ENCODE measurements around the gene XRN2.

Gene XRN2

DNA sequence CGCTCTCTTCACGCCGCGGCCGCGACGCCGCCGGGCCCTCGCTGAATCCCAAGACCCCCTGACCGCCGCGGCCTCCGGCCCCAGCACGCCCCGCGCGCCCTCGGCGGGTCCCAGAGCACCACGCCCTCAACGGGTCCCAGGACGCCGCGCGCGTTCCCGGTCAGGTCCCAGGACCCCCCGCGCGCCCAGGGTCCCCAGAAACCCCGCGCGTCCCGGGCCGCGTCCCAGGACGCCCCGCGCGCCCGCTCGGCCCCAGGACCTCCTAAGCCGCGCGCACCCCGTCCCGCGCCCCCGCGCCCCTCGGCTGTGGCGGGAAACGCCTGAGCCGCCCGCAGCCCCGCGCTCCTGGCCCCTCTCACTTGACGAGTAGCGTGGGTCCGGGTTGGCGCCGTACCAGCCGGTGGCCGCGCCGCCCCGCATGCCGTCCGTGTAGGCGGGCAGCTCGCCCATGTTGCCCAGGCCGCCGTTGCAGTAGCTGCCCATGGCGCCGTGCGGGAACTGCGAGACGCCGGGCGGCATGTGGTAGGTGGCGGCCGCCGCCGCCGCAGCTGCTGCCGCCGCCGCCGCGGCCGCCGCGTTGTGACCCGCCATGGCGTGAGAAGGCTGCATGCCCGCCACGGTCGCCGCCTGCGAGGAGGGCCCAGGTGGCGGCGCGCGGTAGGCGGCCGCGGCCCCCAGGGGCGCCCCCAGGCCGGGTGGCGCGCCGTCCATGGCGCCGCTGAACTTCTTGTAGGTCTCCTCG lies 93.6 kb downstream of the XRN2 start:
- Histone ChIP-seq H3K4me1 (no peaks in the 10 kb centered on the region), H3K36me3 (ENCODE audit: control insufficient read depth, insufficient read depth, low read length) (peaks cover 4% of the 10 kb centered on the region), H3K9me3 (ENCODE audit: control insufficient read depth, low read length) (no peaks in the 10 kb centered on the region), H3K27ac (no peak overlapping the region), H3K27me3 (ENCODE audit: control insufficient read depth, insufficient read depth, low read length) (peaks cover 13% of the 10 kb centered on the region), H3K4me3 (ENCODE audit: low read depth, low read length) (no peak overlapping the region), H3K4me2 (ENCODE audit: low read length) (no peak overlapping the region), H3K9ac (no peak overlapping the region), H3K79me2 (no peaks in the 10 kb centered on the region), H2AFZ (no peak overlapping the region)
- TF ChIP-seq, protein P1, sequence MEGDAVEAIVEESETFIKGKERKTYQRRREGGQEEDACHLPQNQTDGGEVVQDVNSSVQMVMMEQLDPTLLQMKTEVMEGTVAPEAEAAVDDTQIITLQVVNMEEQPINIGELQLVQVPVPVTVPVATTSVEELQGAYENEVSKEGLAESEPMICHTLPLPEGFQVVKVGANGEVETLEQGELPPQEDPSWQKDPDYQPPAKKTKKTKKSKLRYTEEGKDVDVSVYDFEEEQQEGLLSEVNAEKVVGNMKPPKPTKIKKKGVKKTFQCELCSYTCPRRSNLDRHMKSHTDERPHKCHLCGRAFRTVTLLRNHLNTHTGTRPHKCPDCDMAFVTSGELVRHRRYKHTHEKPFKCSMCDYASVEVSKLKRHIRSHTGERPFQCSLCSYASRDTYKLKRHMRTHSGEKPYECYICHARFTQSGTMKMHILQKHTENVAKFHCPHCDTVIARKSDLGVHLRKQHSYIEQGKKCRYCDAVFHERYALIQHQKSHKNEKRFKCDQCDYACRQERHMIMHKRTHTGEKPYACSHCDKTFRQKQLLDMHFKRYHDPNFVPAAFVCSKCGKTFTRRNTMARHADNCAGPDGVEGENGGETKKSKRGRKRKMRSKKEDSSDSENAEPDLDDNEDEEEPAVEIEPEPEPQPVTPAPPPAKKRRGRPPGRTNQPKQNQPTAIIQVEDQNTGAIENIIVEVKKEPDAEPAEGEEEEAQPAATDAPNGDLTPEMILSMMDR (IDR thresholded peaks at IDR 0.05) = no peak

DNA sequence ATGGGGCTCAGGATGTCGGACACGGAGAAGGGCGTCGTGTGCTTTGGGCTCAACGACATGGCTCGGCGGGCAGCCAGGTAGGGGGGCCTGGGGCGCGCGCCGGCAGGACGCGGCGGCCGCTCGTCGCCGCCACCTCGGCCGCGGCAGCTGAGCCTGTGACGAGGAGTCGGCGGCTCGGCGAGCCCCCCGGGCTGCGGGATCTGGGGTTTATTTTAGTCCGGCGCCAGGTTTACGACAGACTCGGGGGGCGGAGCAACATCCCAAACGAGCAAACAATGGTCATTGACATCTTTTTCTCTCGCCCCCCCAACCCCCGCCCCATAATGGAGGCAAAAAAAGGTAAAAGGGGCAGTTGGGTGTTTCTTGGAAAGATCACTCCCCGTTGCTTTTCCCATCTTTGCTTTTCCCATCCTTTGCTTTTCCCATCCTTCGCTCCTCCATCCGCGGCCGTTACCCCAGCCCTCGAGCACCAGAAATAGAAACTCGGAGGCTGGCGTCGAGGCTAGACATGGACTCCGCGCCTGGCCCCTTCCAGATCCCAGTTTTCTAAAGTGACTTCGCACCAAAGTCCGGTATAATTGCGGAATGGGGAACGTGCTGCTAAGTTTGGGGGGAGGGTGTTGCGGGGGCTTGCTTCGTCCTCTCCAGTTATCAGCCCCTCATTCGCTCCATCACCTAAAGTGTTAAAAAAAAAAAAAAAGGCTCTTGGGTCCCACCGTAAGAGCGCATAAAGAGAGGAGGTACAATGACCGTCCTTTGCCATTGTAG lies 94.4 kb downstream of the XRN2 start, which contains the start of gene NKX2-4:
Gene NKX2-4 (minus strand): TSS at position 186 of the 768 bp plus-strand sequence. CDS start 127 bp downstream, at position 59.
- Histone ChIP-seq H3K4me2 (ENCODE audit: low read length) (no peak within 1 kb of the TSS), H3K27ac (no peak within 1 kb of the TSS), H3K9ac (no peak within 1 kb of the TSS), H3K4me1 (no peaks in the 10 kb centered on the region), H3K36me3 (ENCODE audit: control insufficient read depth, insufficient read depth, low read length) (peaks cover 4% of the 10 kb centered on the region), H3K79me2 (no peaks in the 10 kb centered on the region), H3K9me3 (ENCODE audit: control insufficient read depth, low read length) (no peaks in the 10 kb centered on the region), H3K27me3 (ENCODE audit: control insufficient read depth, insufficient read depth, low read length) (peaks cover 13% of the 10 kb centered on the region), H3K4me3 (ENCODE audit: low read depth, low read length) (no peak within 1 kb of the TSS), H2AFZ (no peak within 1 kb of the TSS)
- TF ChIP-seq, protein P1 (IDR thresholded peaks at IDR 0.05) = no peak

DNA sequence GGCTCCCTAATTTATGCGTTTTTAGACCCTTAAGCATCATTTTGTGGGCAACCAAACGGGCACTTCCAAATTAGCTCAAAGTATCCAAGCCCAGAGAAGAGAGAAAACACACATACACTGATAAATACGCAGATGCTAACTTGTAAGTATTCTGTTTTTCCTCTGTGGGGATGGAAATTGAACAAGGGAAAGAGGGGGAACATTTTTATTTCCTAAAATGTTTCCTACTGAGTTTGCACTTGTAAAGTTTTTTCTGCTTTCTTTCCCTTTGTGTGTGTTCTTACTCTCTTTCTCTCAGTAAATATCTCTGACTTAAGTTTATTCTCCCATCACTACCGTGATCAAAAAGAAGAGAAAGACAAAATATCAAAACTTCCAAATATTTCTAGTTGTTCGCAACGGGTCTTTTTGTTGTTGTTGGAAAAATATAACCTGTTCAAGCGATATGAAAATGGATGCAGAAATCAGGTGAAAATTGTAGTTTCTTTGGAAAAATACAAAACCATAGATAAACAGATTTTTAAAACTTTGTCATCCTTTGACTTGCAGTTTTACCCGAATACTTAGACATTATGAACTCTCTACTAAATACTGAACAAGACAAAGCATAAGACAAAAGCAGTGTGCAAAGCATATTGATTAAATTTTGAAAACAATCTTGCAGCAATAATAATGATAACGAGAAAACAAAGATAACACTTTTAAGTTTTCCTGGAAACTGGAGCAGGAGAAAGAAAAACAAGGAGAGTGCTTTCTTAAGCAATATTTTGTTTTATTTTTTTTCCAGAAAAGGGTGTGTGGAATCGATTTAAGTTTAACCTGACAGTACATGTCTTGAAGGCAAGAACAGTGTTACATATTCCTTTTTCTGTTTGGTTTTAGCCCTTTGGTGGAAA lies 95.2 kb downstream of the XRN2 start:
- Histone ChIP-seq H3K4me3 (ENCODE audit: low read depth, low read length) (no peak overlapping the region), H3K4me1 (no peaks in the 10 kb centered on the region), H3K9ac (no peak overlapping the region), H3K4me2 (ENCODE audit: low read length) (no peak overlapping the region), H3K27me3 (ENCODE audit: control insufficient read depth, insufficient read depth, low read length) (peaks cover 13% of the 10 kb centered on the region), H3K36me3 (ENCODE audit: control insufficient read depth, insufficient read depth, low read length) (peaks cover 4% of the 10 kb centered on the region), H2AFZ (no peak overlapping the region), H3K79me2 (no peaks in the 10 kb centered on the region), H3K27ac (no peak overlapping the region), H3K9me3 (ENCODE audit: control insufficient read depth, low read length) (no peaks in the 10 kb centered on the region)
- TF ChIP-seq, protein P1 (IDR thresholded peaks at IDR 0.05) = no peak

DNA sequence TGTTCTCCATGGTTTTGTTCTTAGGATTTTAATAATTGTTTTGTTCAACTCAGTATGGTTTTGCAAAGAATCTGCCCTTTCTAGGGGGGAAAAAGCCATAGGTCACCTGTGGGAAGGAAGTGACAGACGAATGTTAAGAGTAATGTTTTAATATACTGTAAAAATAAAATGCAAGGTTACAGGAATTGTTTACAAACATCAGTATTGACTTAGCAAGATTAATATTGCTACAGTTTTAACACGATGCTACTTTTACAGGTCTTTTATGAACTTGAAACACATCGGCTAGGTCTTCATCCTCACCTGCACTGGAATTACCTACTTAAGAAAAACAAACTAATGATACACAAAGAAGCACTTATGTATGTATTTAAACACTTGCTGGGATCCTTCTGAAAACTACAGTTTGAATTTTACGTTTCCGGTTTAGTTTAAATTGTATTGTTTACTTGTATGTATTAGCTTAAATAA lies 95.9 kb downstream of the XRN2 start:
- no peak overlapping the region for H3K4me3 ChIP-seq (ENCODE audit: low read depth, low read length)
- no peaks in the 10 kb centered on the region for H3K9me3 ChIP-seq (ENCODE audit: control insufficient read depth, low read length)
- H3K27ac ChIP-seq = no peak overlapping the region
- peaks cover 4% of the 10 kb centered on the region for H3K36me3 ChIP-seq (ENCODE audit: control insufficient read depth, insufficient read depth, low read length)
- no peaks in the 10 kb centered on the region for H3K4me1 ChIP-seq
- no peak overlapping the region for H3K9ac ChIP-seq
- no peak overlapping the region for H3K4me2 ChIP-seq (ENCODE audit: low read length)
- TF ChIP-seq, protein P1 (IDR thresholded peaks at IDR 0.05) = no peak
- no peak overlapping the region for H2AFZ ChIP-seq
- H3K27me3 ChIP-seq (ENCODE audit: control insufficient read depth, insufficient read depth, low read length) = peaks cover 13% of the 10 kb centered on the region
- no peaks in the 10 kb centered on the region for H3K79me2 ChIP-seq
